Ovary (tissue), 9 donors: Measurements from ENCODE around the gene CDKN2AIPNL. TPM values are rescaled to one million over a fixed set of nuclear protein-coding genes. Genes with fewer than 3 reads are reported as not detected.

ENCODE experiments used
- DNase-seq, 5 donors: peaks; one replicate each; pipeline ENCODE4 v3.0.0-alpha.2; 2019 to 2020
- H3K27ac ChIP-seq, 2 donors: fragments of 200-600 bp; one replicate each; pipeline versions ENCODE4 v1.5.1 to v1.8.0; 2019 to 2022
- H3K27me3 ChIP-seq: fragments of 200-600 bp; one replicate; pipeline ENCODE4 v1.8.0; 2022
- H3K36me3 ChIP-seq: fragments of 200-600 bp; sonication (generic); one replicate; pipeline ENCODE4 v1.5.1; 2019
- H3K4me1 ChIP-seq: one replicate; pipeline ENCODE4 v1.8.1; 2013; ENCODE audit warnings: mild to moderate bottlenecking, moderate library complexity; ENCODE audit not compliant: insufficient read depth
- H3K4me3 ChIP-seq: fragments of 200-600 bp; sonication (generic); one replicate; pipeline ENCODE4 v1.5.1; 2017
- H3K9me3 ChIP-seq, 2 donors: fragments of 200-600 bp in 1 of 2; sonication (generic) in 1 of 2; one replicate each; pipeline versions ENCODE4 v1.5.1 to v1.8.1; 2013 to 2019; ENCODE audit warnings: mild to moderate bottlenecking in 1 of 2, moderate library complexity in 1 of 2
- EP300 ChIP-seq: sonication (generic); formaldehyde crosslinking; IDR thresholded peaks from one replicate; pipeline ENCODE4 v1.6.1; 2017; ENCODE audit warnings: antibody characterized with exemption
- POLR2A ChIP-seq: fragments of 450-650 bp; IDR thresholded peaks from one replicate; pipeline ENCODE4 v1.6.1; 2017; ENCODE audit warnings: antibody characterized with exemption, mild to moderate bottlenecking, moderate library complexity
- WGBS, 3 donors: extraction: QIAGEN DNeasy Blood & Tissue Kit in 1 of 3; methylation state at CpG; one replicate each; pipeline versions ENCODE4 v1.1.5 to v1.1.7; 2013 to 2017; 5-methylcytosine and 5-hydroxymethylcytosine counted together
- intact Hi-C, 4 donors: fragments of 100-400 bp; cut with DNase I; formaldehyde crosslinking; loops; one replicate each; pipeline versions ENCODE4 v1.11.0 to v1.15.1; 2022 to 2023
- polyA plus RNA-seq, 2 donors: library from polyadenylated mRNA; stranded (reverse); fragments of 200-250 nt in 1 of 2; fragments of 350-450 nt in 1 of 2; fragmentation: Illumina TruSeq in 1 of 2; extraction: RNeasy Lipid Tissue Mini Kit (QIAGEN cat#74804) in 1 of 2; gene quantifications; one replicate each; pipeline ENCODE4 v1.2.3, GENCODE V29; 2013 to 2014
- total RNA-seq, 7 donors: library from RNA; depleted of rRNA in 2 of 7; stranded (reverse); fragments of >200 nt in 2 of 7; fragmentation: NEBNext Ultra II Directional in 3 of 7; extraction: Animal tissue kit (Norgen Biotek cat#: 25700) in 3 of 7; gene quantifications; one replicate each; pipeline versions ENCODE4 v1.1.0 to v1.2.4, GENCODE V29; 2016 to 2023
- TF ChIP-seq, protein P1 (sequence below), 3 donors: fragments of 450-650 bp in 2 of 3; fragments of 200-600 bp in 1 of 3; IDR thresholded peaks; one replicate each; pipeline versions ENCODE4 v1.5.1 to v1.8.0; 2016 to 2022; ENCODE audit warnings: antibody characterized with exemption in 3 of 3, mild to moderate bottlenecking in 1 of 3
- donor health status: DM: no; HTN: no; CAD: no; lungs with moderate emphysema.
- donor health status: DM: no; HTN: no; CAD: no.
- donor health status: Bipolar disorder and iron deficiency.
- donor health status: DM: yes; HTN: yes; CAD: no.
- donor health status: DM: no; HTN: no; CAD: no.
- donor health status: DM: yes; HTN: yes; CAD: no.

CDKN2AIPNL gene
- total and polyA plus RNA-seq, 9 donors, result 12.2 to 29.0 (median 17.7) TPM

DNA sequence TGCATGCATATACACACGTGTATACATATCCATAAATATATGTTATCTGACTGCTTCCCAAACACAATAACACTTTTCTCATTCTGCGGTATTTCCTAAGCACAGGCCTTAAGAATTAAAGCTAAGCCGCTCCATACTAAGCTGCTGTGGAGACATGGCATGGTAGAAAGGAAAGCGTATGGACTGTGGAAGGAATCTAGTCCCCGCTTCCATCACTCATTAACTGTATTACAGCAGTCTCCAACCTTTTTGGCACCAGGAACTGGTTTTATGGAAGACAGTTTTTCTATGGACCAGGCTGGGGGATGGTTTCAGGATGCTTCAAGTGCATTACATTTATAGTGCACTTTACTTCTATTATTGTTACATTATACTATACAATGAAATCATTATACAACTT is 56.0 kb downstream of the CDKN2AIPNL start:
- Histone ChIP-seq H3K4me3 (no peak overlapping the region), H3K4me1 (no peaks in the 10 kb centered on the region), H3K36me3 (no peaks in the 10 kb centered on the region), H3K9me3 (no peaks in the 10 kb centered on the region), H3K27ac (no peak overlapping the region), H3K27me3 (no peaks in the 10 kb centered on the region)
- DNase-seq, result no peak
- 91 to 94% (median 92%) methylated on average over 5 of the region's 5 CpGs for WGBS, 3 donors
- TF ChIP-seq, protein P1, sequence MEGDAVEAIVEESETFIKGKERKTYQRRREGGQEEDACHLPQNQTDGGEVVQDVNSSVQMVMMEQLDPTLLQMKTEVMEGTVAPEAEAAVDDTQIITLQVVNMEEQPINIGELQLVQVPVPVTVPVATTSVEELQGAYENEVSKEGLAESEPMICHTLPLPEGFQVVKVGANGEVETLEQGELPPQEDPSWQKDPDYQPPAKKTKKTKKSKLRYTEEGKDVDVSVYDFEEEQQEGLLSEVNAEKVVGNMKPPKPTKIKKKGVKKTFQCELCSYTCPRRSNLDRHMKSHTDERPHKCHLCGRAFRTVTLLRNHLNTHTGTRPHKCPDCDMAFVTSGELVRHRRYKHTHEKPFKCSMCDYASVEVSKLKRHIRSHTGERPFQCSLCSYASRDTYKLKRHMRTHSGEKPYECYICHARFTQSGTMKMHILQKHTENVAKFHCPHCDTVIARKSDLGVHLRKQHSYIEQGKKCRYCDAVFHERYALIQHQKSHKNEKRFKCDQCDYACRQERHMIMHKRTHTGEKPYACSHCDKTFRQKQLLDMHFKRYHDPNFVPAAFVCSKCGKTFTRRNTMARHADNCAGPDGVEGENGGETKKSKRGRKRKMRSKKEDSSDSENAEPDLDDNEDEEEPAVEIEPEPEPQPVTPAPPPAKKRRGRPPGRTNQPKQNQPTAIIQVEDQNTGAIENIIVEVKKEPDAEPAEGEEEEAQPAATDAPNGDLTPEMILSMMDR (IDR thresholded peaks at IDR 0.05), result no peak
- TF ChIP-seq POLR2A (no peak), EP300 (no peak)
- intact Hi-C loops, result no loop called here

Other genes with a start within 250 kb of the CDKN2AIPNL start
- 100 to 1,000 TPM; 263 to 464 (median 361) TPM for gene SKP1, start 234.9 kb downstream of the CDKN2AIPNL start, total RNA-seq
- 1,000 to 10,000 TPM in 1 of 2 donors, 100 to 1,000 TPM in 1; 751 to 1,077 TPM for gene SKP1, start 234.9 kb downstream of the CDKN2AIPNL start, polyA plus RNA-seq
- 100 to 1,000 TPM in 2 of 7 donors, 10 to 100 TPM in 5; 76.1 to 142 (median 91.6) TPM for gene PPP2CA, start 185.8 kb downstream of the CDKN2AIPNL start, total RNA-seq
- 10 to 100 TPM; 28.0 to 81.7 TPM for gene PPP2CA, start 185.8 kb downstream of the CDKN2AIPNL start, polyA plus RNA-seq
- 1 to 10 TPM; 1.8 to 7.1 (median 5.7) TPM for gene CDKL3, start 44.7 kb downstream of the CDKN2AIPNL start, total RNA-seq
- gene CDKL3, start 44.7 kb downstream of the CDKN2AIPNL start, polyA plus RNA-seq, result 1 to 10 TPM; 2.9 to 3.9 TPM
- gene UBE2B, start 40.3 kb downstream of the CDKN2AIPNL start, total RNA-seq, result 100 to 1,000 TPM in 1 of 7 donors, 10 to 100 TPM in 6; 54.1 to 101 (median 68.1) TPM
- 10 to 100 TPM; 89.0 to 92.4 TPM for gene UBE2B, start 40.3 kb downstream of the CDKN2AIPNL start, polyA plus RNA-seq
- gene JADE2, start 113.8 kb upstream of the CDKN2AIPNL start, total RNA-seq, result 10 to 100 TPM; 31.4 to 82.9 (median 74.9) TPM
- 10 to 100 TPM; 23.2 to 28.1 TPM for gene JADE2, start 113.8 kb upstream of the CDKN2AIPNL start, polyA plus RNA-seq
- gene SAR1B, start 220.9 kb upstream of the CDKN2AIPNL start, total RNA-seq, result 10 to 100 TPM; 19.0 to 56.3 (median 41.8) TPM
- 10 to 100 TPM; 10.5 to 31.3 TPM for gene SAR1B, start 220.9 kb upstream of the CDKN2AIPNL start, polyA plus RNA-seq
- gene SEC24A, start 236.9 kb upstream of the CDKN2AIPNL start, total RNA-seq, result 10 to 100 TPM; 11.2 to 22.3 (median 17.5) TPM
- gene SEC24A, start 236.9 kb upstream of the CDKN2AIPNL start, polyA plus RNA-seq, result 10 to 100 TPM in 1 of 2 donors, 1 to 10 TPM in 1; 5.0 to 11.6 TPM